HS-5 (cell line): ENCODE measurements around the gene AP5Z1.

Experiments used
- DNase-seq: peaks from one replicate; pipeline ENCODE4 v3.0.0-alpha.2; 2012; ENCODE audit warnings: low read depth

AP5Z1 gene

GRCh38 chr7:4775250-4775847, at the start of gene AP5Z1:
Gene AP5Z1, plus strand, starts transcription at chr7:4775623. Its CDS starts 93 bp downstream, at chr7:4775716.
- DNase-seq: peak; percentile 87

- DNase-seq: no peak
These were observed 49.5 kb upstream of the AP5Z1 start for GRCh38 chr7:4725850-4726450.

GRCh38 chr7:4726566-4726965, 48.9 kb upstream of the AP5Z1 start:
- no peak for DNase-seq

GRCh38 chr7:4727914-4728705, 47.3 kb upstream of the AP5Z1 start:
- no peak for DNase-seq

GRCh38 chr7:4729266-4729665, 46.2 kb upstream of the AP5Z1 start:
- DNase-seq: no peak

- no peak for DNase-seq
These were observed 45.1 kb upstream of the AP5Z1 start for GRCh38 chr7:4730276-4730675.

GRCh38 chr7:4730971-4731370, 44.5 kb upstream of the AP5Z1 start:
- no peak for DNase-seq

GRCh38 chr7:4731803-4732202, 43.6 kb upstream of the AP5Z1 start:
- no peak for DNase-seq

GRCh38 chr7:4733936-4734528, 41.4 kb upstream of the AP5Z1 start:
- no peak for DNase-seq

GRCh38 chr7:4734587-4735345, 40.7 kb upstream of the AP5Z1 start:
- DNase-seq: no peak

GRCh38 chr7:4737300-4737699, 38.1 kb upstream of the AP5Z1 start:
- DNase-seq: no peak

- peak; percentile 47 for DNase-seq
These were observed 36.5 kb upstream of the AP5Z1 start for GRCh38 chr7:4738711-4739527.

- no peak for DNase-seq
These were observed 35.9 kb upstream of the AP5Z1 start for GRCh38 chr7:4739528-4739992.

GRCh38 chr7:4740796-4741195, 34.6 kb upstream of the AP5Z1 start:
- DNase-seq: no peak

- no peak for DNase-seq
These were observed 33.3 kb upstream of the AP5Z1 start for GRCh38 chr7:4742051-4742573.

- DNase-seq: no peak
These were observed 32.6 kb upstream of the AP5Z1 start for GRCh38 chr7:4742852-4743251.

- DNase-seq: peak; percentile 99
These were observed 30.8 kb upstream of the AP5Z1 start for GRCh38 chr7:4744391-4745264.

- no peak for DNase-seq
These were observed 30.0 kb upstream of the AP5Z1 start for GRCh38 chr7:4745265-4745919.
